G401.6 (cell line): ENCODE measurements around the gene CD14.
"Not testable (repeated sequence)": the region's sequence is repeated elsewhere in the genome, so short reads cannot be mapped to it uniquely, and the experiment has no call there.

ENCODE experiments used
- FAIRE-seq: peaks from 2 replicates; lab custom pipeline; 2012; peaks lifted over from hg19 to GRCh38; lab: Jason Lieb, UNC

The CD14 gene

GRCh38 chr5:140635291-140636257, 2.6 kb upstream of the CD14 start:
- FAIRE-seq = no peak

- no peak for FAIRE-seq
Observed at GRCh38 chr5:140634103-140634502, 1.1 kb upstream of the CD14 start.

GRCh38 chr5:140633501-140633900, 526 bp upstream of the CD14 start:
- no peak for FAIRE-seq

- FAIRE-seq = no peak
Observed at GRCh38 chr5:140632366-140633020, 482 bp downstream of the CD14 start.

GRCh38 chr5:140631831-140632365, 1.1 kb downstream of the CD14 start:
- no peak for FAIRE-seq

GRCh38 chr5:140631036-140631417, 1.9 kb downstream of the CD14 start:
- no peak for FAIRE-seq

- no peak for FAIRE-seq
Observed at GRCh38 chr5:140630292-140631035, 2.5 kb downstream of the CD14 start.

- FAIRE-seq = no peak
Observed at GRCh38 chr5:140628711-140629110, 4.3 kb downstream of the CD14 start.

GRCh38 chr5:140627972-140628371, 5.0 kb downstream of the CD14 start:
- FAIRE-seq = no peak

GRCh38 chr5:140624886-140625285, 8.1 kb downstream of the CD14 start:
- not testable (repeated sequence) for FAIRE-seq

GRCh38 chr5:140623061-140623460, 9.9 kb downstream of the CD14 start:
- FAIRE-seq = not testable (repeated sequence)

- FAIRE-seq = no peak
Observed at GRCh38 chr5:140622301-140622700, 10.7 kb downstream of the CD14 start.

GRCh38 chr5:140611020-140611521, 21.9 kb downstream of the CD14 start:
- FAIRE-seq = no peak

- FAIRE-seq = no peak
Observed at GRCh38 chr5:140609126-140609525, 23.8 kb downstream of the CD14 start.

- no peak for FAIRE-seq
Observed at GRCh38 chr5:140608722-140609121, 24.3 kb downstream of the CD14 start.

- no peak for FAIRE-seq
Observed at GRCh38 chr5:140607031-140607430, 25.9 kb downstream of the CD14 start.

- no peak for FAIRE-seq
Observed at GRCh38 chr5:140605879-140606278, 27.1 kb downstream of the CD14 start.

- no peak for FAIRE-seq
Observed at GRCh38 chr5:140603734-140604133, 29.2 kb downstream of the CD14 start.

GRCh38 chr5:140603446-140603698, 29.6 kb downstream of the CD14 start:
- FAIRE-seq = not testable (repeated sequence)

GRCh38 chr5:140602147-140602546, 30.8 kb downstream of the CD14 start:
- FAIRE-seq = no peak

GRCh38 chr5:140600096-140600495, 32.9 kb downstream of the CD14 start:
- FAIRE-seq = no peak

GRCh38 chr5:140598836-140599235, 34.1 kb downstream of the CD14 start:
- FAIRE-seq = no peak

GRCh38 chr5:140596321-140596741, 36.6 kb downstream of the CD14 start:
- FAIRE-seq = no peak
